ENCODE measurements around the gene CD52.
"Not testable (repeated sequence)": the region's sequence is repeated elsewhere in the genome, so short reads cannot be mapped to it uniquely, and the experiment has no call there.

CD52 gene

GRCh38 chr1:26284597-26285347 lies 33.0 kb upstream of the CD52 start:
- DNase-seq = peak; percentile 82

DNA sequence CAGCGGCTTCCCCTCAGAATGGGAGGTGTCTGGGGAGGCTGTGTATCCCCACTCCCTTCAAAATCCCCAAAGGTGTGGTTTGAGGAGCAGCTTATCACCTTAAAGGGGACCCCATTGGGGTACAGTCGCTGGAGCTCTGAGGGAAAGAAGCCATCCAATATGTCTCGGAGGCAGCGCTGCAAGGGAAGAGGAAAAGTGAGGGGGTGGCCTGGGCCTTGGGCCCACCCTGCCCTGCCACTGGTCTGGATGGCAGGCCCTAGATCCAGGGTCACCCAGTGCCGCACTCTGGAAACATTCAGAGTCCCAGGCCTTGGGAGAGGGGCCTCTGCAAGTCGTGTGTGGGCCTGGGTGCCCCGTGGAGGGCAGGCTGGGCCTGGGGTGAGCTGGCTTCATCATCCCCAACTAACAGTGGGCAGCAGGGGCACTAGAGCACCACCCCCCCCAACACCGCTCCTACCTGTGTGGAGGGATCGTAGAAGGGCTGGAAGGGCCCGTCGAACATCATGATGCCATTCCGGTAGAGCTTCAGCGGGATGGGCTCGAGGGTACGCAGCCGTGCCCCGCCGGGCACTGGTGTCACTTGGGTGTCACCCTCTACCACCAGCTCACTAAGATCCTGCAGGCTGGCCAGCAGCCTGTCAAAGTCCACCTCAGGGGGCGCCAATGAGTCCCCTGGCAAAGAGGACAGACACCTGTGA lies 32.2 kb upstream of the CD52 start:
- DNase-seq = no peak

GRCh38 chr1:26286064-26286416 lies 31.7 kb upstream of the CD52 start:
- DNase-seq = no peak

DNA sequence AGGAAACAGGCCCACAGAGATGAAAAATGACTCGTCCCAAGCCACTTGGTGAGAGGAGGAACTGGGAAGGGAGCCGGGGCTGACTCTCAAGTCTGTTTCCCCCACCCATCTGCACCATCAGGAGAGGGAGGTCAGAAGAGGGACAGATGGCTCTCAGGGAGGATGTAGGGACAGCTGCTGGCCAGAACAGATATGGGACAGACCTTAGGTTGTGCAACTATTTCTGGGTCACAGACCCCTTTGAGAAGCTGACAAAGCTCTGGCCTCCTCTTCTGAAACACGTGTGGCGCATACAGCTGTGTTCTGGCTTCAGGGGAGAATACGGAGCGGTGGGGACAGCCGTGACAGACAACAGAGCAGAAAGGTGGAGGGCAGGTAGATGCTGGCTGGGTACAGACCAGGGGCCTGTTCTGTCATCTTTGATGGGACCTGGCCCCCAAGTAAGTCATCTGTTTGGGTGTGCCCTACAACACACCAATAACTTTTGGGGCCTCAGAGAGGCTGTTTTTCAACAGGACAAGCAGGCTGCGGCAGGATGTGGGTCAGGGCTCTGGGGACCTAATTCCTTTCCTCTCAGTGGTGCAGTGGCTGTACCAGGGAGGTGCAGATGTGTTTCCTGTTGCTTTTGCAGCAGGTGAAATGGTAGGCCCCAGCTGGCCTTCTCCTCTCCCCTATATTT lies 30.6 kb upstream of the CD52 start:
- no peak for DNase-seq

DNA sequence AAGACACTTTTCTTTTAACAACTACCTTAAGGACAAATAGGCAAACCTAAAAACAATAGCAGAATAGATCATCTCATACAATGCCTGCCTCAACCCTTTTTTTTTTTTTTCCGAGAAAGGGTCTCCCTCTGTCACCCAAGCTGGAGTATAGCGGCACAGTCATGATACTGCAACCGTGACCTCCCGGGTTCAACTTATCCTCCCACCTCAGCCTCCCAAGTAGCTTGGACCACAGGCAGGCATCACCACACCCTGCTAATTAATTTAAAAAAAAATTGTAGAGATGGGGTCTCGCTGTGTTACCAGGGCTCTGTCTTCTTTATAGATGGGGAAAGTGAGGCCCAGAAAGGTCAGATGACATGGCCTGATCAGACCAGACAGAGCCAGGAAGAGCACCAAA lies 29.9 kb upstream of the CD52 start:
- DNase-seq = no peak

GRCh38 chr1:26288311-26288941 lies 29.3 kb upstream of the CD52 start:
- no peak for DNase-seq

DNA sequence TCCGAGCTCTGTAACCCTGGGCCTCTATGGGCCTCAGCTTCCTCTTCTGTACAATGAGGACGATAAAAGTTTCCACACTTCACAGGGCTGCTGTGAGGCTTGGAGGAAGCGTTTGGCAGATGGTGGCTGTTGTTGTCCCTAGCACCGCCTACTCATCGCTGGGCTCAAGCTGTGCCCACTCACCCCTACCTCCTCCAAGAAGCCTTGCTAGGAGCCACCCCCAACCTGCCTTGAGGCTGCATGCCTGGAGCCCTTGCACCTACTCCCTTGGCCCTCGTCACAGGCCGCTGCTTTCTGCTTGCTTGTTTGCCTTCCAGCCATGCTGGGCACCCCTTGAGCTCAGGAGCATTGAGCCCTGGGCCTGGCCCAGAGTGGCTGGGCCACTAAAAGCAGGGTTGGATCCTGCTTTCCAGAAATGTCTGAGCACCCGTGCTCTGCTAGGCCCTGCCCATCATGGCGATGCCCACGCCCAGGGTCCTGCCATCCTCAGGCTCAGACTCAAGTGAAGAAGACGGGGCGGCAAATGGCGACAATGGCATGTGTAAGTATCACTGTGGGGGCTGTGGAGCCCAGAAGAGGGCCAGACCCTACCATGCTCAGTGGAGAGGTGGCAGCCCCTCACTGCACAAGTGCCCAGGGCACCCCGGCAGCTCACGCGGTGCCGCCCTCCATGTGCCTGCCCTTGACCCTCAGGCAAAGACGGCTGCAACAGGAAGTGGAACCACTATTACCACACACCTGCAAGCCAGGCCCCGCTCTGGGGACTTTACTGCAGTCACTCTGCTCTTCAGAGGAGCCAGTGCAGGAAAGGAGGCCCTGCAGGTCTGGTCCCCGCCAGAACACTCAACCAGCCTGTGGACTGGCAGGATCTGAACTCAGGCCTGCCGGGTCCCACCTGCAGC lies 28.3 kb upstream of the CD52 start:
- DNase-seq = no peak

GRCh38 chr1:26290122-26290881 lies 27.5 kb upstream of the CD52 start:
- DNase-seq = no peak

DNA sequence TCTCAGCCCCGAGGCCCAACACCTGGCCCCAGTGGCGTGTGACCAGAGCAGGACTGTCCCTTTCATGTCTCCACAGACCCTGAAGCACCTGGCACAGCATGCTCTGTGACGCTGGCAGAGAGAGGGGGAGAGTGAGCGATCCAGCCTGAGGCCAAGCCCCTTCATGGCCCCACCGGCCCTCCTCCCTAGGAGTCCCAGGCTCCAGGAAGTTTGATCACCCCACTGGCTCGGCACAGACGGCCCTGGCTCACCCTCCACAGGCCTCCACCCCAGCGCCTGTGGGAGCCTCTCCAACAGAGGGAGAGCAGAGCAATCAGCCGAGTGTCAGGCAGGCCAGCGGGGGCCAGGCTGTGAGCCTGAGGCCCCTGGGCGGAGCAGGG lies 26.9 kb upstream of the CD52 start:
- DNase-seq = no peak

DNA sequence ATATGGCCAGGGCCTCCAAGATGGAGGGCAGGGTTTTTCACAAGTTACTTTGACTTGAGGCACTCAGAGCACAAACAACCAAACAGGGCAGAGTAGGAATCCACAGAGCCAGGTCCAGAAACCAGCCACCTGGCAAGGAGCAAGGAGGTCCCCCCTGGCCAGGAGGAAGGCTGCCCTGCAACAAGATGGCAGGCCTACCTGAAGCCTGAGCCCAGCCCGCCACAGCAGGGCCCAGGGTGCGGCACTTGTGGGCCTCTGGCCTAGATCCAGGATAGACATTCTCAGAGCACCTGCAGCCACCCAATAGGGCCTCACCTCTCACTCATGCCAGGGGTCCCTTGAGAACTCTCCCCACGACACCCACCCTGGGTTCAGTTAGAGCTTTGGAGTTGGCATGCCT lies 26.3 kb upstream of the CD52 start:
- no peak for DNase-seq

GRCh38 chr1:26291939-26292338 lies 25.8 kb upstream of the CD52 start:
- no peak for DNase-seq

- not testable (repeated sequence) for DNase-seq
Observed at GRCh38 chr1:26292735-26293134, 25.0 kb upstream of the CD52 start.

- DNase-seq = no peak
Observed at GRCh38 chr1:26293911-26294463, 23.8 kb upstream of the CD52 start.

- no peak for DNase-seq
Observed at GRCh38 chr1:26295194-26296138, 22.3 kb upstream of the CD52 start.

DNA sequence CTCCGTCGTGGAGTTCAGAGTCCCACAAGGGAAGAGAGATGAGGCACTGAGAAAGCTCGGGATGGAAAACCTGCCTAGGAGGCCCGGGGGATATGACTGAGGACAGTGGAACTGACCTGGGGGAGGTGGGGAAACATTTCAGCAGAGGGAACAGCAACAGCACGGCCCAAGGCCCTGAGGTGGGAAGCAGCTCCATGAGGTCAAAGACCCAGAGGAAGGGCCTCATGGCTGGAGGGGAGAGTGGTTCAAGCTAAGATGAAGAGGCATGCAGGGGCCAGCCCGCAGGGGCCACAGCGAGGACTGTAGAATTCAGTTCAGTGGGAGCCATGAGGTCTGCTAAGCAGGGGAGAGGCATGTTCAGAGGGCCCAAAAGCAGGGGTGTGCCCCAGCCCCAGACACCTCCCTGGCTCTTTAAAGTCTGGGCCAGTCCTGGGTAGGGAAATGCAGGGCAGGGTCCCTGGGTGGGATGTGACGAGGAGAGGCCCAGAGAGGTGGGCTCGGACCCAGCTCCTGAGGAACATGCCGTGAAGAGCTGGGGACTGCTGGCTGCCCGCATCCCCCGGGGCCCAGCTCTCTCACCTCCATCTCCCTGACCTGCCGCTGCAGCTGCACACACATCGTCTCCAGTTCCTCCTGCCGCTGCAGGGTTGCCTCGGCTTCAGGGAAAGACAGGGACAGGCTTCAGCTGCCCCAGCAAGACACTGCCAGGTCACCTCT lies 21.3 kb upstream of the CD52 start:
- DNase-seq = no peak

GRCh38 chr1:26297057-26297790 lies 20.5 kb upstream of the CD52 start:
- no peak for DNase-seq

- no peak for DNase-seq
Observed at GRCh38 chr1:26297791-26298124, 20.0 kb upstream of the CD52 start.

GRCh38 chr1:26300578-26301275 lies 17.0 kb upstream of the CD52 start:
- no peak for DNase-seq

All from HCEC 1CT (cell line).